Epithelial cell of proximal tubule (primary cell): ENCODE data around the gene CEND1. TPM values are rescaled to one million over a fixed set of nuclear protein-coding genes. Genes with fewer than 3 reads are reported as not detected.

Source experiments
- DNase-seq: peaks from one replicate; pipeline ENCODE4 v3.0.0-alpha.2; 2011; ENCODE audit warnings: low read depth
- H3K4me3 ChIP-seq: 2 replicates; pipeline ENCODE4 v1.5.1; 2011; ENCODE audit warnings: low read depth, mild to moderate bottlenecking, low read length
- CTCF ChIP-seq: conservative IDR thresholded peaks from 2 replicates; pipeline ENCODE4 v1.5.1; 2012; ENCODE audit warnings: low read depth, mild to moderate bottlenecking, low read length
- total RNA-seq: library from RNA; depleted of rRNA; stranded (reverse); fragments of >200 nt; gene quantifications from 2 replicates; pipeline ENCODE4 v1.2.3, GENCODE V29; 2015

The CEND1 gene
- 0.14 TPM in 1 of 2 replicates, not detected in the other for total RNA-seq

DNA sequence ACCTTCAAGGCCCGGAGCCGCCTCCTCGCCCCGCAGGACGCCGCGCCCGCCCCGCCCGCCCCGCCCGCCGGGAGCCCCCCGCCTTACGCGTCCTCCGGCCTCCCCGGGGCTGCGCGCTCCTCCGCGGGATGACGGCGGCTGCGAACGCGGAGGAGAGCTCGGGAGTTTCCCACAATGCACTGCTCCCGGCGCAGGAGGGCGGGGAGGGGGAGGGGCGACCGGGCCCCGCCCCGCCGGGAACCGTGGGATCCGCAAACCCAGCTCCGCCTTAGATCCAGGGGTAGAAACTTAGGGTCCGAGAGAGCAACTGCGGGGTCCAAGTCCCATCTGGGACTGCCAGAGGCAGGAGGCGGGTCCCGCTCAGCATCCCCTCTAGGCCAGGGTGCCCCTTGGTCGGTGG, at the start of gene CEND1:
Gene CEND1, minus strand, starts transcription at position 148 of the 400 bp plus-strand sequence. CDS start 1,514 bp downstream, outside the sequence.
- H3K4me3 ChIP-seq: no peak within 1 kb of the TSS
- no peak for TF ChIP-seq CTCF
- no peak for DNase-seq

GRCh38 chr11:839280-839623, 49.4 kb upstream of the CEND1 start:
- DNase-seq: no peak
- no peak for TF ChIP-seq CTCF
- no peak overlapping the region for H3K4me3 ChIP-seq

- H3K4me3 ChIP-seq: no peak overlapping the region
- no peak for DNase-seq
- peak; percentile 25 for TF ChIP-seq CTCF
These were observed 48.8 kb upstream of the CEND1 start for GRCh38 chr11:838441-839279.

DNA sequence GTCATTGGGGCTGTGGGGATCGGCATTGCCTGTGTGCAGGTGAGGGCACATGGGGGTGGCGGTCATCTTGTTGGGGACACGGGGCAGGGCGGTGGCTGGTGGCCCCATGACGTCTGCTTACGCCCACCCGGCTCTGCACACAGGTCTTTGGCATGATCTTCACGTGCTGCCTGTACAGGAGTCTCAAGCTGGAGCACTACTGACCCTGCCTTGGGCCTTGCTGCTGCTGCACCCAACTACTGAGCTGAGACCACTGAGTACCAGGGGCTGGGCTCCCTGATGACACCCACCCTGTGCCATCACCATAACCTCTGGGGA, 48.1 kb upstream of the CEND1 start:
- DNase-seq: no peak
- no peak for TF ChIP-seq CTCF
- no peak overlapping the region for H3K4me3 ChIP-seq

GRCh38 chr11:837189-837989, 47.5 kb upstream of the CEND1 start:
- H3K4me3 ChIP-seq: no peak overlapping the region
- TF ChIP-seq CTCF: no peak
- DNase-seq: no peak

GRCh38 chr11:836700-837099, 46.8 kb upstream of the CEND1 start:
- TF ChIP-seq CTCF: no peak
- no peak overlapping the region for H3K4me3 ChIP-seq
- DNase-seq: no peak

GRCh38 chr11:836274-836673, 46.4 kb upstream of the CEND1 start:
- no peak overlapping the region for H3K4me3 ChIP-seq
- DNase-seq: no peak
- no peak for TF ChIP-seq CTCF
